GM19043 (cell line): ENCODE results near the gene MUS81.
A peak's percentile ranks its signal among the peaks of the same experiment; 100 is the strongest.
"Not testable (repeated sequence)": the region's sequence is repeated elsewhere in the genome, so short reads cannot be mapped to it uniquely, and the experiment has no call there.

Experiments used
- ATAC-seq: cut with Tn5 transposase; IDR thresholded peaks from one replicate; pipeline ENCODE4 v1.9.1; 2021; ENCODE audit warnings: low read depth; ENCODE audit not compliant: unreplicated experiment

Gene MUS81

DNA sequence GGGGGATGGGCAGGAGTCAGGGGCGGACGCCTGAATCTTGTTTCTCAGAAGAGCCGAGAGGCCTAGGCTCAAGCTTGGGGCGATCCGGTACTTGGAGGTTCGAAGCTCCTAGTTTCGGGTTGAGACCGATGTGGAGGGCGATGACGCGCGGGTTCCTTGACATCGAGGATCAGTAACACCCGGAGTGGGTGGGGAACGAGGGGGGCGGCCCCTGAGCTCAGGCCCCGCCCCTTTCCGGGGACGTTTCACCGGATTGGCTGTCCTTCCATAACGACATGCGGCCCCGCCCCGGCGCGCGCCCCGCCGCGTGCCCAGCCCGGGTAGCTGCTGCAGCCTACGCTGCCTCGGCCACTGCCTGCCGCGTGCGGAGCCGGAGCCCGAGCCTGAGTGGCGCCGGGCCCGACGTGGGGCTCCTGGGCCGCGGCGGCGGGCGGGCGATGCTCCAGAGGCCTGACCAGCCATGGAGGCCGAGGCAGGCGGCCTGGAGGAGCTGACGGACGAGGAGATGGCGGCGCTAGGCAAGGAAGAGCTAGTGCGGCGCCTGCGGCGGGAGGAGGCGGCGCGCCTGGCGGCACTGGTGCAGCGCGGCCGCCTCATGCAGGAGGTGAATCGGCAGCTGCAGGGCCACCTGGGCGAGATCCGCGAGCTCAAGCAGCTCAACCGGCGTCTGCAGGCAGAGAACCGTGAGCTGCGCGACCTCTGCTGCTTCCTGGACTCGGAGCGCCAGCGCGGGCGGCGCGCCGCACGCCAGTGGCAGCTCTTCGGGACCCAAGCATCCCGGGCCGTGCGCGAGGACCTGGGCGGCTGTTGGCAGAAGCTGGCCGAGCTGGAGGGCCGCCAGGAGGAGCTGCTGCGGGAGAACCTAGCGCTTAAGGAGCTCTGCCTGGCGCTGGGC lies 30.3 kb downstream of the MUS81 start, which contains the start of gene CCDC85B:
TSS of gene CCDC85B (plus strand) at position 350 of the 895 bp plus-strand sequence. CDS start at position 461, 111 bp downstream.
- peak; percentile 43 for ATAC-seq

DNA sequence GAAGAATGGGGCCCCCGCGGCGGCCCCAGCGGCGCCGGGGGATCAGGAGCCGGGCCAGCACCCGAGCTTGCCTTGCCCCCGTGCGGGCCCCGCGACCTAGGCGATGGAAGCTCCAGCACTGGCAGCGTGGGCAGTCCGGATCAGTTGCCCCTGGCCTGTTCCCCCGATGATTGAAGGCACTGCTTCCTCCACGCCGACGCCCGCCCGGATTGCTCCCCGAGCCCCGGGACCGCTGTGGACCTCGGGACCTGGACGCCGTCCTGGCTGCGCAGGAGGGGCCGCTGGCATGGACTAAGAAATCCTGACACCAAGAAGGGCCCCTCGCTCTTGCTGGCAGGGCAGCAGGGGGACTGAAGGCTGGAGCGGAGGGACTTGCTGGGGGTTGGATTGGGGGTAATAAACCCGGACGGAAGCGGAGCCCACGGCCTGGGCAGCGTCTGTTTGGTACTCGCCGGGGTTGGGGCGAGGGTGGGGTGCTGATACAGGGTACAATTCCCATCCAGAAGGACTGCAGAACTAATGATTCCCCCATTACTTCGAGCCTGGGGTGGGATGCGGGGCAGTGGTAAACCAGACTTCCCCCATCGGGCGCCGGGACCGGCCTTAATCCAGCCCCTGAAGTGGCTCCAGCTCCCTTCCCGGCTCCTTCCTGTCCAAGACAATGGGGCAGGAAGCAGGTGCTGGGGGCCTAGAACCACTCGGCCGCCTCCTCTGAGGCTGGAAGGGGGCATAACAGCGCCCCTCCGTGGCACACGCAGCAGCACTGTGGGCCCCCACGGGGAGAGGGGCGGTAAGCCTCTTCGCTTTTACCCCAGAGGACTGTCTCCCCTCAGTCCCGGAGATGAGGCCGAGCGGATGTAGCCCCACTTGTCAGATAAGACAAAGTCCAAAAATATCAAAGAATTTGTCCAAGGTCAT lies 31.2 kb downstream of the MUS81 start:
- ATAC-seq, result no peak

DNA sequence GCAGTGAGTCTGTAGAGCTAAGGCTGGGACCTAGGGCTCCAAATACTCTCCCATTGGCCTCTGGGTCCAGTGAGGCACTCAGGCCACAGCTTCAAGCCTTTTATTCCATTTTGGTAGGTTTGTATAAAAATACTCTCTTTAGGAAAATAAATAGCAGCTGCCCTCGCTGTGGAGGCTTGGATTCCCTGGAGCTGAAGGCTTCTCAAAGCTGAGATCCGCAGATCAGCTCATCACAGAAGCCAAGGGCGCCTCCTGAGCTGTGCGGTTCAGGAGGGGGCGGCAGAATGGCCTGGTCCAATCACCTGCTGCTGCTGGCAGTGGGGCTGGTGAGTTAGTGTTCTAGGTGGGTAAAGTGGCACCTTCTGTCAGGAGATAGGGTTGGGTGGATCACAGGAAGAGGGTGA lies 31.9 kb downstream of the MUS81 start:
- ATAC-seq, result not testable (repeated sequence)

GRCh38 chr11:65892661-65893317 lies 32.6 kb downstream of the MUS81 start:
- ATAC-seq, result no peak

- ATAC-seq, result no peak
These were observed 33.9 kb downstream of the MUS81 start for GRCh38 chr11:65894034-65894591.

DNA sequence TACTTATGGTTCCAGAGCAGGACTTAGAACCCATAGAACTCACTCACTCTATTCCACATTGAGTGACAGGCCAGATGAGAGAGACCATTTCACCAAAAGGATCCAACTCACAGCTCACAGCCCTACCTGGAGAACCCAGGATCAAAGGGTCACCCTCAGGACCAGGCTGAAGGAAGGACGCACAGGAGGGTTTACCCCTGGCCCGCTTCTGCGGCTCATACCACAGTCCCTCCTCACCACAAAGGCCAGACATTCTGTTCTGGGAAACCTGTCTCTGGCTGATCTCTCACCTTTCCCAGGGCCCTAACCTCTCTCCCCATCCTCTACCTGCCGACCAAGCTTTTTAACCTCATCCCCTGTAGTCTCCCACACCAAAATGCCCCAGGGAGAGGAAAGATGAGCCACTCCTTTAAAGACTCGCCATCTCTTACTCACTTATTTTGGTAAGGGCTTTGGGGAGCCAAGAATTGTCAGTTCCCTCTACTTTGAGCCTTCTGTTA lies 35.3 kb downstream of the MUS81 start:
- no peak for ATAC-seq

GRCh38 chr11:65896034-65896999 lies 36.1 kb downstream of the MUS81 start:
- ATAC-seq, result no peak

GRCh38 chr11:65897020-65897471 lies 36.8 kb downstream of the MUS81 start:
- no peak for ATAC-seq

GRCh38 chr11:65898656-65899355 lies 38.6 kb downstream of the MUS81 start:
- no peak for ATAC-seq

DNA sequence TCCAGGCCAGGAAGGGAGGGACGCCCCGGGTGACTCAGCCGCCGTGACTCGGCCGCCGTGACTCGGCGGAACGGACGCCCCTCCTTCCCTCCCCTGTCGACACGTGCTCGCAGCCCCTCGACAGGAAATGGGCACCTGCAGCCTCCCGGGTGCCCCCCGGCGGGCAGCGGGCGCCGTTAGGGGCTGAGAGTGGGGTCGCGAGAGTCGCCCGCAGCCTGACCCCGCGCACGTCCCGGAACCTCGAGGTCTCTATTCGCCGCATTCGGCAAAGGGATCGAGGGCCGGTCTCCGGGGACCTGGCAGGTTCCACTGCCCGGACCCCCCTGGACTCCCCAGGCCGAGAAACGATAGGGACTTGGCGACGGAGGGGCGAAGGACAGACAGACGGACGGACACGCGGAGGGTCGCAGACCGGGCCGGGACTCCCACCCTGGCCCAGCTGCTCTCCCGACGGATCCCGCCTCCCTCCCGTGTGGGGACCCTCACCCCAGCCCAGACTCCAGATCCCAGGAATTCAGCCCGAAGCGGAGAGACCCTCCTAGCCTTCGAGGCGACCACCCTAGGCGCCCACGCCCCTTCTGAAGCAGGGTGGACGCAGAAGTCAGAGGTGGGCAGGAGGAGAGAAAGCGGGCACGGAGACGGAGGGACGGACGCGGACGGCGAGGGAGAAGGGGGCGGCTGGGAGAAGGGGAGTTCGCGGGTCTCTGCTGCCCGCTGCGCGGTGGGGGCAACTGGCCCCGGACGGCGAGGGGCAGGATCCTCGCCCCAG lies 39.3 kb downstream of the MUS81 start:
- ATAC-seq, result no peak

DNA sequence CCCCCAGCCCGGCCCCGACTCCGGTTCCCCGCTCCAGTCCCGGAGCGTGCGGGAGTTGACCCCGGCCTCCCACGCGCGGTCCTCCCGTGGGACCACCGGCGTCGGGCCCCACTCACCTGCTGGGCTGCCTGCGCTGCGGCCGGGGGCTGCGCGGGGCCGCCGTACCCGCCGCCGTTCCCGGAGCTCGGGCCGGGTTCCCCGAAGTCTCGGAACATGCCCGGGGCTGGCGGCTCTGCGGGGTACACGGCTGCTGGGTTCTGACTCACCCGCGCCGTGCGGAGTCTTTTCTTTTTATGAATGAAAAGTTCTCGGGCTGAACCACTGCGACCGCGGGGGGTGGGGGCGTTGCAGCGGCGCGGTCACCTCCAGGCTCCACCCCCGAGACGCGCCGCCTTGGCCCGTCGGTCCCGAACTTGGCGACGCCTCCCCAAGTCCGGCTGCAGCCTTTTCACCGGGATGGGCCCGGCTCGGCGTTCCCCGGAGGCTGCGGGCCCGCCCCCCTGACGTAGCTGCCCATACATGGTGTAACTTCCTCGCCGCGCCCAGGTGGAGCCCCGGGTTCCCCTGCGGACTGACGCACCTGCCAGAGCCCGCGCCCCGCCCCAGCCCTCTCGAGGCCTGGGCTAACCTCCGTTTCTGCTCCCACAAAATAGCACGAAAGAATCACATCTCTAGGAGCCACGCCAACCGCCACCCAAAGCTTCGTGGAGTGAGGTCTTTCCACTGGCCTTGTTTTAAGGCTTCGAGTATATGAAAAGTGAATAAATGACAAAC lies 40.1 kb downstream of the MUS81 start, which contains the start of gene FOSL1:
TSS of gene FOSL1 (minus strand) at position 264 of the 774 bp plus-strand sequence. CDS start at position 215, 49 bp downstream.
- peak; percentile 70 for ATAC-seq

- no peak for ATAC-seq
These were observed 40.6 kb downstream of the MUS81 start for GRCh38 chr11:65900899-65901180.

DNA sequence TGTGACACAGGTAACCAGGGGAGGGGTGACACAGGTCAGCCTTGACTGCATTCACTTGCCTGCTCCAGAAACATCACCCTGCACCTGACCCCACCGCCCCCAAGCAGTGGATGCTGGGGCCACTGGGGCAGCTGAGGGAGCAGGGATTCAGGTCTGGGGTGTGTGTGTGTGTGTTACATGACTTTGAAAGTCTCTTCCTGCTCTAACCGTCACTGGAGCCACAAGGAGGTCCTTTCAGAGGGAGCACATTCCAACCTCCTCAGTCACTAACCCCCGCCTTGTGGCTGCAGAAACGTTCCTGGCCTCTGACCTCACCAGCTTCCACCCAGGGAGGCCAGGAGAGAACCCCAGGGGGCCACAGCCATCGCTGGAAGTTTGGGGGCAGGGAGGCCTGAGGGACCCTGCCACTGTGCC lies 42.8 kb downstream of the MUS81 start:
- ATAC-seq, result no peak

- ATAC-seq, result no peak
These were observed 43.5 kb downstream of the MUS81 start for GRCh38 chr11:65903715-65904114.

GRCh38 chr11:65906602-65907001 lies 46.4 kb downstream of the MUS81 start:
- no peak for ATAC-seq

DNA sequence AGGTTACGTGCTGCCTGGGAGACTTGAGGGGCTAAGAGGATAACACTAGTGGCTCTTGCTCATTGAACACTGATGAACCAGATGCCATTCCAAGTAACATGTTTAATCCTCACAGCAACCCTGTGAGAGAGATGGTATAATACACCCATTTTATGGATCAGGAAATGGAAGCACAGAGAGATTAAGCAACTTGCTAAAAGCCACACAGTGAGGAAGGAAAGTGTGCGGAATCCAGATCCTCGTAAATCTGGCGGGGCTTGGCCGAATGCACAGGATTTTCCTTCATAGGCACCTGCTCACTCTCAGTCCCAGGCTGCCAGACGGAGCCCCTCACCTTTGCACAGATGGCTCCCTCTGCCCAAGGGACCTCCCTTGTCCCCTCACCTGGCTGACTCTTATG lies 47.6 kb downstream of the MUS81 start:
- ATAC-seq, result no peak
